Body of pancreas (tissue), 4 donors: ENCODE results near the gene DGKD. TPM values are rescaled to one million over a fixed set of nuclear protein-coding genes. Genes with fewer than 3 reads are reported as not detected.

Source experiments
- ATAC-seq: fragments of 150-250 bp; one replicate; pipeline ENCODE4 v1.9.1; 2016
- DNase-seq, 4 donors: peaks; one replicate each; pipeline ENCODE4 v3.0.0-alpha.2; 2019
- H3K27ac ChIP-seq, 4 donors: fragments of 200-600 bp; sonication (generic); 1 replicate in 3 of 4; 2 replicates in 1 of 4; pipeline versions ENCODE4 v1.5.1 to v1.6.1; 2016 to 2019; ENCODE audit warnings: mild to moderate bottlenecking in 1 of 4, mixed read lengths in 1 of 4, moderate library complexity in 1 of 4
- H3K27me3 ChIP-seq, 2 donors: fragments of 200-600 bp; sonication (generic); one replicate each; pipeline ENCODE4 v1.6.0; 2016; ENCODE audit warnings: mild to moderate bottlenecking in 1 of 2
- H3K36me3 ChIP-seq, 2 donors: fragments of 200-600 bp; sonication (generic); replicated peaks in 1 of 2; 2 replicates each; pipeline ENCODE4 v1.5.1; 2016; ENCODE audit warnings: low read depth in 2 of 2; ENCODE audit not compliant: insufficient read depth in 1 of 2
- H3K4me1 ChIP-seq: fragments of 200-600 bp; sonication (generic); one replicate; pipeline ENCODE4 v1.6.0; 2016
- H3K4me3 ChIP-seq, 2 donors: fragments of 200-600 bp; sonication (generic); 1 replicate in 1 of 2; 2 replicates in 1 of 2; pipeline ENCODE4 v1.5.1; 2016 to 2019
- H3K9me3 ChIP-seq, 3 donors: fragments of 200-600 bp; sonication (generic); 1 replicate in 2 of 3; 2 replicates in 1 of 3; pipeline ENCODE4 v1.5.1; 2016
- POLR2A ChIP-seq, 3 donors: fragments of 450-650 bp; IDR thresholded peaks; one replicate each; pipeline ENCODE4 v1.6.1; 2016; ENCODE audit warnings: antibody characterized with exemption in 3 of 3, mild to moderate bottlenecking in 2 of 3
- WGBS, 2 donors: methylation state at CpG; one replicate each; pipeline ENCODE4 v1.1.5; 2017; 5-methylcytosine and 5-hydroxymethylcytosine counted together
- intact Hi-C: fragments of 100-400 bp; cut with DNase I; formaldehyde crosslinking; loops from one replicate; pipeline ENCODE4 v1.15.1; 2023
- total RNA-seq, 2 donors: library from RNA; depleted of rRNA; stranded (reverse); fragments of >200 nt; gene quantifications; one replicate each; pipeline ENCODE4 v1.1.0, GENCODE V29; 2016
- TF ChIP-seq, protein P1 (sequence below), 7 experiments: fragments of 450-650 bp in 4 of 7; fragments of 200-600 bp in 3 of 7; sonication (generic) in 3 of 7; IDR thresholded peaks; one replicate each; pipeline ENCODE4 v1.5.1; 2016 to 2019; ENCODE audit warnings: antibody characterized with exemption in 7 of 7

Gene DGKD
- total RNA-seq, 2 donors from 2014 or later, result 9.1 to 30.3 TPM

GRCh38 chr2:233489666-233490065 lies 135.4 kb downstream of the DGKD start:
- ATAC-seq, result no peak
- Histone ChIP-seq H3K9me3 (no peaks in the 10 kb centered on the region), H3K27ac (no peak overlapping the region), H3K27me3 (no peaks in the 10 kb centered on the region), H3K4me1 (peaks cover 14% of the 10 kb centered on the region), H3K36me3 (peaks cover 0 to 18% of the 10 kb centered on the region in 2 donors), H3K4me3 (no peak overlapping the region)
- no peak for TF ChIP-seq POLR2A (IDR thresholded peaks at IDR 0.05)
- TF ChIP-seq, protein P1, sequence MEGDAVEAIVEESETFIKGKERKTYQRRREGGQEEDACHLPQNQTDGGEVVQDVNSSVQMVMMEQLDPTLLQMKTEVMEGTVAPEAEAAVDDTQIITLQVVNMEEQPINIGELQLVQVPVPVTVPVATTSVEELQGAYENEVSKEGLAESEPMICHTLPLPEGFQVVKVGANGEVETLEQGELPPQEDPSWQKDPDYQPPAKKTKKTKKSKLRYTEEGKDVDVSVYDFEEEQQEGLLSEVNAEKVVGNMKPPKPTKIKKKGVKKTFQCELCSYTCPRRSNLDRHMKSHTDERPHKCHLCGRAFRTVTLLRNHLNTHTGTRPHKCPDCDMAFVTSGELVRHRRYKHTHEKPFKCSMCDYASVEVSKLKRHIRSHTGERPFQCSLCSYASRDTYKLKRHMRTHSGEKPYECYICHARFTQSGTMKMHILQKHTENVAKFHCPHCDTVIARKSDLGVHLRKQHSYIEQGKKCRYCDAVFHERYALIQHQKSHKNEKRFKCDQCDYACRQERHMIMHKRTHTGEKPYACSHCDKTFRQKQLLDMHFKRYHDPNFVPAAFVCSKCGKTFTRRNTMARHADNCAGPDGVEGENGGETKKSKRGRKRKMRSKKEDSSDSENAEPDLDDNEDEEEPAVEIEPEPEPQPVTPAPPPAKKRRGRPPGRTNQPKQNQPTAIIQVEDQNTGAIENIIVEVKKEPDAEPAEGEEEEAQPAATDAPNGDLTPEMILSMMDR (IDR thresholded peaks at IDR 0.05), result no peak
- DNase-seq, result no peak
- intact Hi-C loops, result no loop called here
- WGBS, 2 donors, result 95 to 99% methylated on average over 6 of the region's 6 CpGs

DNA sequence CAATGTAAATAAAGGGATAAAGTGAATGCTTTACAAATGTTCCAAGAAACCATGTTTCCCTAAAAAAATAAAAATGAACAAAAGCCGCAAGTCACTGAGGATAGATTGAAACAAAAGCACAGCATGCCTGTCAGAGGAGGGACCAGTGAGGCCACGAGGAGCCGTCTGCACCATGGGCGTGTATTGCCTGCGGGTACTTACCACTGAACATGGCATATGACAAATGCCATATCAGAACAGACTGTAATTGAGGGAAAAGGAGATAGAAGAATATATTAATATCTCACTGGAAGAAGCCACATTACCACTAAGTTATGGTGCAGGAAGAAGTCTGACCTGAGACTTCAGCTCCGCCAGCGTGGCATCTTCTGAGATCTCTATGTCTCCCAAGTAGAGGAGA lies 136.5 kb downstream of the DGKD start:
- intact Hi-C loops, result no loop called here
- H3K27me3 ChIP-seq, result no peaks in the 10 kb centered on the region
- peaks cover 14% of the 10 kb centered on the region for H3K4me1 ChIP-seq
- 96 to 97% methylated on average over 7 of the region's 7 CpGs for WGBS, 2 donors
- H3K27ac ChIP-seq, result no peak overlapping the region
- ATAC-seq (no peak), DNase-seq (no peak)
- H3K4me3 ChIP-seq, result no peak overlapping the region
- no peaks in the 10 kb centered on the region for H3K9me3 ChIP-seq
- H3K36me3 ChIP-seq, result peaks cover 0 to 18% of the 10 kb centered on the region in 2 donors
- no peak for TF ChIP-seq POLR2A (IDR thresholded peaks at IDR 0.05)
- TF ChIP-seq, protein P1 (IDR thresholded peaks at IDR 0.05), result no peak

DNA sequence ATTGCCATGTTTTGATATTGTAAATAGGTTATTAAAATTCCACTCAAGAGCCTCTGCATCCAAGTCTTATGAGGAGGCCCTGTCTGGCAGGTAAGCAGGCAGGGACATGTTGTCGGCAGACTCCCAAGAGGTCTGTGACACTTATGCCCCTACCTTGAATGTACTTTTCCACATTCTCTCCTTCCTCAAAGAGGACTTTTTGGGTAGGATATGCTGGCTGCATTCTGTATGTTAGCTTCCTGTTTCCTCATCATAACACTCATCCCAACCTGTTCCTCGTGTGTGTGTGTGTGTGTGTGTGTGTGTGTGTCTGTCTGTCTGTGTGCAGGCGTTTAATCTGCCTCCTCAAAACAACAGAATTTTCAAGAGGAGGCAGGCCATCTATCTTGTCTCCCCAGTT lies 137.0 kb downstream of the DGKD start:
- Histone ChIP-seq H3K9me3 (no peaks in the 10 kb centered on the region), H3K36me3 (peaks cover 0 to 18% of the 10 kb centered on the region in 2 donors), H3K27me3 (no peaks in the 10 kb centered on the region), H3K4me1 (peaks cover 11% of the 10 kb centered on the region), H3K4me3 (no peak overlapping the region), H3K27ac (no peak overlapping the region)
- intact Hi-C loops, result no loop called here
- 87 to 90% methylated on average over 3 of the region's 3 CpGs for WGBS, 2 donors
- DNase-seq (no peak), ATAC-seq (no peak)
- TF ChIP-seq POLR2A (IDR thresholded peaks at IDR 0.05), result no peak
- TF ChIP-seq, protein P1 (IDR thresholded peaks at IDR 0.05), result no peak

GRCh38 chr2:233492078-233492477 lies 137.8 kb downstream of the DGKD start:
- Histone ChIP-seq H3K36me3 (peaks cover 0 to 18% of the 10 kb centered on the region in 2 donors), H3K4me1 (peaks cover 3% of the 10 kb centered on the region), H3K9me3 (no peaks in the 10 kb centered on the region), H3K27me3 (no peaks in the 10 kb centered on the region), H3K4me3 (no peak overlapping the region), H3K27ac (no peak overlapping the region)
- ATAC-seq, result no peak
- intact Hi-C loops, result no loop called here
- DNase-seq, result no peak
- TF ChIP-seq POLR2A (IDR thresholded peaks at IDR 0.05), result no peak
- TF ChIP-seq, protein P1 (IDR thresholded peaks at IDR 0.05), result no peak
- WGBS, 2 donors, result 81 to 84% methylated on average over 4 of the region's 4 CpGs

DNA sequence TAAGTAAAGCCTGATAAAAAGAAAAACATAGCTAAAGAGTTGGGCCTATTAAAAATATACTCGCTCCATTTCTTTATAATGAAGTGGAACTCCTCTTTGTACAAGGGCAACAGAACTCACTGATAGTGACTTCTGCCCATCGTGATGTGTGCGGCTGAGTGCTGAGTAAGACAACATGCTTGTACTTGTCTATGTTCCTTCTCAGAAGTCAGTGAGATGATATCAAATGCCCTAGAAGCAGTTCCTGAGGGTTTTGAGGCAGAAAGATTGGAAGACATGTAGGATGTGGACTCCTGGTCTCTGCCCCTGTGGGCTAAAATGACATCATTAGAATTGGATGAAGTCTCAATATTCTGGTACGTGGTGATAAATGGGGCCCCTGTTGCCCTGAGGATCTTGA lies 138.5 kb downstream of the DGKD start:
- WGBS, 2 donors, result 95% methylated on average over 4 of the region's 4 CpGs
- H3K4me1 ChIP-seq, result peaks cover 3% of the 10 kb centered on the region
- H3K4me3 ChIP-seq, result no peak overlapping the region
- ATAC-seq (no peak), DNase-seq (no peak)
- H3K9me3 ChIP-seq, result no peaks in the 10 kb centered on the region
- H3K27ac ChIP-seq, result no peak overlapping the region
- intact Hi-C loops, result no loop called here
- H3K27me3 ChIP-seq, result no peaks in the 10 kb centered on the region
- peaks cover 0 to 18% of the 10 kb centered on the region in 2 donors for H3K36me3 ChIP-seq
- no peak for TF ChIP-seq POLR2A (IDR thresholded peaks at IDR 0.05)
